Upper lobe of left lung (tissue), 6 donors: ENCODE measurements around the gene B3GALNT1. TPM values are rescaled to one million over a fixed set of nuclear protein-coding genes. Genes with fewer than 3 reads are reported as not detected.
A peak's percentile ranks its signal among the peaks of the same experiment; 100 is the strongest.

ENCODE experiments used
- ATAC-seq, 2 donors: fragments of 200-7000 bp; cut with Tn5 transposase; one replicate each; pipeline ENCODE4 v1.9.1; 2022; ENCODE audit warnings: mild to moderate bottlenecking in 2 of 2, moderate library complexity in 2 of 2; ENCODE audit not compliant: low FRiP score in 2 of 2
- DNase-seq, 2 donors: peaks; one replicate each; pipeline ENCODE4 v3.0.0-alpha.2; 2019 to 2020
- H3K27ac ChIP-seq, 4 donors: fragments of 200-600 bp; sonication (generic); one replicate each; pipeline ENCODE4 v1.5.1; 2016 to 2019
- H3K27me3 ChIP-seq, 4 donors: fragments of 200-600 bp; sonication (generic); one replicate each; pipeline ENCODE4 v1.5.1; 2017 to 2019
- H3K36me3 ChIP-seq, 4 donors: fragments of 200-600 bp; sonication (generic); one replicate each; pipeline ENCODE4 v1.5.1; 2016 to 2019
- H3K4me1 ChIP-seq, 4 donors: fragments of 200-600 bp; sonication (generic); one replicate each; pipeline ENCODE4 v1.5.1; 2018 to 2019
- H3K4me3 ChIP-seq, 4 donors: fragments of 200-600 bp; sonication (generic); one replicate each; pipeline ENCODE4 v1.5.1; 2017 to 2019; ENCODE audit warnings: mild to moderate bottlenecking in 2 of 4, moderate library complexity in 1 of 4
- H3K9me3 ChIP-seq, 4 donors: fragments of 200-600 bp; sonication (generic); one replicate each; pipeline ENCODE4 v1.5.1; 2018 to 2019
- EP300 ChIP-seq, 4 donors: sonication (generic); formaldehyde crosslinking; IDR thresholded peaks; one replicate each; pipeline ENCODE4 v1.5.1; 2017; ENCODE audit warnings: antibody characterized with exemption in 4 of 4, control low read depth in 2 of 4
- POLR2A ChIP-seq, 4 donors: fragments of 450-650 bp; IDR thresholded peaks; one replicate each; pipeline ENCODE4 v1.5.1; 2016 to 2017; ENCODE audit warnings: antibody characterized with exemption in 4 of 4, mild to moderate bottlenecking in 2 of 4
- POLR2AphosphoS5 ChIP-seq, 2 donors: sonication (generic); formaldehyde crosslinking; IDR thresholded peaks; one replicate each; pipeline ENCODE4 v1.5.1; 2017; ENCODE audit warnings: antibody characterized with exemption in 2 of 2
- WGBS, 2 donors: methylation state at CpG; one replicate each; pipeline ENCODE4 v1.1.5; 2017 to 2018; 5-methylcytosine and 5-hydroxymethylcytosine counted together
- total RNA-seq, 6 donors: library from RNA; depleted of rRNA in 4 of 6; stranded (reverse); fragments of >200 nt in 4 of 6; gene quantifications; one replicate each; pipeline versions ENCODE4 v1.1.0 to v1.2.1, GENCODE V29; 2016 to 2021
- TF ChIP-seq, protein P1 (sequence below), 6 experiments: fragments of 450-650 bp in 4 of 6; fragments of 200-600 bp in 2 of 6; sonication (generic) in 2 of 6; IDR thresholded peaks; one replicate each; pipeline ENCODE4 v1.5.1; 2016 to 2019; ENCODE audit warnings: antibody characterized with exemption in 6 of 6
- donor health status: DM: no; HTN: no; CAD: no; lungs with moderate emphysema.
- donor health status: DM: no; HTN: yes; CAD: no; lungs with severe emphysema.

Gene B3GALNT1
- total RNA-seq, 6 donors from 2014 or later: 14.7 to 31.2 (median 23.3) TPM

DNA sequence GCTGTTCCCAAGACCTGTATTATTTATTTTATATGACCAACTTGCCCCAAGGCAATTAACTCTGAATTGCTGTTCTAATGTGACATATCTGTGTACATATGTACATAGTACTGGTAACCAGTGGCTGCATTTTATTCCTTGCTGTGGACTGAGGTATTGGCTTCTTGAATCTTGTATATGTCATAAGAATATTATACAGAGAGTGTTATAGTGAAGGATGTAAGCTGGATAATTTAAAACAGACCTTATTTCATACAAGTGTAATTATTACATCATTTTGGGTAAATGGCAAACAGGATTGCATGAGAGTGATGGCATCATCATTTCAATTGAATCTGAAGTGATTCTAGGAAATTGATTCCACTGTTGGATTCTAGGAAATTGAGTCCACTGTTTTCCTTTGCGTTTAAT lies 32.9 kb downstream of the B3GALNT1 start:
- DNase-seq (no peak), ATAC-seq (no peak)
- 73 to 83% methylated on average over 1 of the region's 1 CpG for WGBS, 2 donors

GRCh38 chr3:161070980-161071663 lies 34.0 kb downstream of the B3GALNT1 start:
- Histone ChIP-seq H3K9me3 (no peaks in the 10 kb centered on the region), H3K36me3 (no peaks in the 10 kb centered on the region), H3K27me3 (no peaks in the 10 kb centered on the region), H3K27ac (peak overlapping the region in 1 of 4 donors; percentile 12), H3K4me3 (no peak overlapping the region), H3K4me1 (peaks cover 9 to 21% (median 16%) of the 10 kb centered on the region in 4 donors)
- ATAC-seq (no peak), DNase-seq (no peak)
- WGBS, 2 donors: 70 to 89% methylated on average over 6 of the region's 6 CpGs
- TF ChIP-seq POLR2A (IDR thresholded peaks at IDR 0.05) (no peak), EP300 (IDR thresholded peaks at IDR 0.05) (no peak), POLR2AphosphoS5 (IDR thresholded peaks at IDR 0.05) (no peak)
- TF ChIP-seq, protein P1, sequence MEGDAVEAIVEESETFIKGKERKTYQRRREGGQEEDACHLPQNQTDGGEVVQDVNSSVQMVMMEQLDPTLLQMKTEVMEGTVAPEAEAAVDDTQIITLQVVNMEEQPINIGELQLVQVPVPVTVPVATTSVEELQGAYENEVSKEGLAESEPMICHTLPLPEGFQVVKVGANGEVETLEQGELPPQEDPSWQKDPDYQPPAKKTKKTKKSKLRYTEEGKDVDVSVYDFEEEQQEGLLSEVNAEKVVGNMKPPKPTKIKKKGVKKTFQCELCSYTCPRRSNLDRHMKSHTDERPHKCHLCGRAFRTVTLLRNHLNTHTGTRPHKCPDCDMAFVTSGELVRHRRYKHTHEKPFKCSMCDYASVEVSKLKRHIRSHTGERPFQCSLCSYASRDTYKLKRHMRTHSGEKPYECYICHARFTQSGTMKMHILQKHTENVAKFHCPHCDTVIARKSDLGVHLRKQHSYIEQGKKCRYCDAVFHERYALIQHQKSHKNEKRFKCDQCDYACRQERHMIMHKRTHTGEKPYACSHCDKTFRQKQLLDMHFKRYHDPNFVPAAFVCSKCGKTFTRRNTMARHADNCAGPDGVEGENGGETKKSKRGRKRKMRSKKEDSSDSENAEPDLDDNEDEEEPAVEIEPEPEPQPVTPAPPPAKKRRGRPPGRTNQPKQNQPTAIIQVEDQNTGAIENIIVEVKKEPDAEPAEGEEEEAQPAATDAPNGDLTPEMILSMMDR (IDR thresholded peaks at IDR 0.05): no peak

More for the DNA sequence above, 32.9 kb downstream of the B3GALNT1 start:
- Histone ChIP-seq H3K4me1 (peaks cover 9 to 21% (median 16%) of the 10 kb centered on the region in 4 donors), H3K36me3 (no peaks in the 10 kb centered on the region), H3K4me3 (no peak overlapping the region), H3K9me3 (no peaks in the 10 kb centered on the region), H3K27ac (no peak overlapping the region), H3K27me3 (no peaks in the 10 kb centered on the region)
- TF ChIP-seq EP300 (IDR thresholded peaks at IDR 0.05) (no peak), POLR2A (IDR thresholded peaks at IDR 0.05) (no peak), POLR2AphosphoS5 (IDR thresholded peaks at IDR 0.05) (no peak)
- TF ChIP-seq, protein P1 (IDR thresholded peaks at IDR 0.05): no peak

- DNase-seq: peak in 1 of 2 donors; percentile 16
- Histone ChIP-seq H3K9me3 (no peaks in the 10 kb centered on the region), H3K27me3 (no peaks in the 10 kb centered on the region), H3K36me3 (no peaks in the 10 kb centered on the region), H3K4me1 (peaks cover 9 to 21% (median 16%) of the 10 kb centered on the region in 4 donors), H3K27ac (peak overlapping the region in 2 of 4 donors; percentile 12 to 58), H3K4me3 (no peak overlapping the region)
- TF ChIP-seq EP300 (IDR thresholded peaks at IDR 0.05) (no peak), POLR2AphosphoS5 (IDR thresholded peaks at IDR 0.05) (no peak), POLR2A (IDR thresholded peaks at IDR 0.05) (no peak)
- TF ChIP-seq, protein P1 (IDR thresholded peaks at IDR 0.05): no peak
- no peak for ATAC-seq
- WGBS, 2 donors: 88 to 91% methylated on average over 8 to 9 of the region's 9 CpGs
Observed at GRCh38 chr3:161070252-161070930, 34.8 kb downstream of the B3GALNT1 start.

- peak overlapping the region in 2 of 4 donors; percentile 17 to 58 for H3K27ac ChIP-seq
- no peaks in the 10 kb centered on the region for H3K27me3 ChIP-seq
- H3K4me3 ChIP-seq: no peak overlapping the region
- WGBS, 2 donors: 34 to 64% methylated on average over 5 of the region's 5 CpGs
- H3K36me3 ChIP-seq: no peaks in the 10 kb centered on the region
- peak; percentile 71 to 83 for ATAC-seq
- TF ChIP-seq POLR2AphosphoS5 (IDR thresholded peaks at IDR 0.05): no peak
- no peak for TF ChIP-seq POLR2A (IDR thresholded peaks at IDR 0.05)
- TF ChIP-seq, protein P1 (IDR thresholded peaks at IDR 0.05): no peak
- no peak for TF ChIP-seq EP300 (IDR thresholded peaks at IDR 0.05)
- DNase-seq: peak in 1 of 2 donors; percentile 49
- no peaks in the 10 kb centered on the region for H3K9me3 ChIP-seq
- peaks cover 9 to 21% (median 16%) of the 10 kb centered on the region in 4 donors for H3K4me1 ChIP-seq
Observed at GRCh38 chr3:161069511-161070251, 35.5 kb downstream of the B3GALNT1 start.
